H9 (cell line): ENCODE results near the gene CCL27. TPM values are rescaled to one million over a fixed set of nuclear protein-coding genes. Genes with fewer than 3 reads are reported as not detected.

Experiments used
- DNase-seq: peaks from one replicate; pipeline ENCODE4 v3.0.0-alpha.2; 2017
- H2AFZ ChIP-seq: one replicate; pipeline ENCODE4 v1.6.1; 2013; ENCODE audit warnings: mild to moderate bottlenecking, low read length, control low read depth, moderate library complexity
- H2AK5ac ChIP-seq: 2 replicates; pipeline ENCODE4 v1.6.1; 2013; ENCODE audit warnings: low read length, control low read depth, mixed read lengths; ENCODE audit not compliant: insufficient read length
- H2BK120ac ChIP-seq: one replicate; pipeline ENCODE4 v1.6.1; 2013; ENCODE audit warnings: low read depth, mild to moderate bottlenecking, low read length, control low read depth, inconsistent platforms; ENCODE audit not compliant: poor library complexity, severe bottlenecking
- H2BK12ac ChIP-seq: 2 replicates; pipeline ENCODE4 v1.6.1; 2013; ENCODE audit warnings: low read length, control low read depth, mixed read lengths, low read depth; ENCODE audit not compliant: insufficient read length
- H2BK15ac ChIP-seq: 2 replicates; pipeline ENCODE4 v1.6.1; 2013; ENCODE audit warnings: low read depth, low read length, control low read depth
- H2BK20ac ChIP-seq: one replicate; pipeline ENCODE4 v1.6.1; 2013; ENCODE audit warnings: low read depth, mild to moderate bottlenecking, low read length, control low read depth, inconsistent platforms; ENCODE audit not compliant: poor library complexity, severe bottlenecking
- H2BK5ac ChIP-seq: 2 replicates; pipeline ENCODE4 v1.6.1; 2013; ENCODE audit warnings: low read length, control low read depth, mixed read lengths; ENCODE audit not compliant: insufficient read length
- H3K14ac ChIP-seq: 2 replicates; pipeline ENCODE4 v1.6.1; 2013; ENCODE audit warnings: low read length, control low read depth; ENCODE audit not compliant: insufficient read depth
- H3K18ac ChIP-seq: 2 replicates; pipeline ENCODE4 v1.6.1; 2013; ENCODE audit warnings: low read depth, mild to moderate bottlenecking, mixed read lengths, low read length, control low read depth; ENCODE audit not compliant: insufficient read length
- H3K23ac ChIP-seq: 2 replicates; pipeline ENCODE4 v1.6.1; 2013; ENCODE audit warnings: low read length, control low read depth, mixed read lengths, low read depth; ENCODE audit not compliant: insufficient read length
- H3K23me2 ChIP-seq: 2 replicates; pipeline ENCODE4 v1.6.1; 2013; ENCODE audit warnings: low read depth, mild to moderate bottlenecking, mixed read lengths, low read length, control low read depth; ENCODE audit not compliant: insufficient read length, poor library complexity, severe bottlenecking
- H3K27ac ChIP-seq: 2 replicates; pipeline ENCODE4 v1.5.1; 2013; ENCODE audit warnings: low read length, control low read depth, mixed read lengths, low read depth; ENCODE audit not compliant: insufficient read length
- H3K27me3 ChIP-seq: 2 replicates; pipeline ENCODE4 v1.6.1; 2013; ENCODE audit warnings: low read length, control low read depth, inconsistent platforms; ENCODE audit not compliant: insufficient read depth
- H3K4ac ChIP-seq: 2 replicates; pipeline ENCODE4 v1.6.1; 2013; ENCODE audit warnings: low read depth, mild to moderate bottlenecking, control low read depth, inconsistent platforms, low read length, moderate library complexity
- H3K4me1 ChIP-seq: 2 replicates; pipeline ENCODE4 v1.6.1; 2013; ENCODE audit warnings: low read length, control low read depth, inconsistent platforms; ENCODE audit not compliant: insufficient read depth
- H3K4me2 ChIP-seq: 2 replicates; pipeline ENCODE4 v1.6.1; 2013; ENCODE audit warnings: low read length, control low read depth, mixed read lengths; ENCODE audit not compliant: insufficient read length, insufficient read depth
- H3K56ac ChIP-seq: 2 replicates; pipeline ENCODE4 v1.6.1; 2013; ENCODE audit warnings: low read depth, mild to moderate bottlenecking, mixed read lengths, low read length, control low read depth; ENCODE audit not compliant: insufficient read length
- H3K79me1 ChIP-seq: 2 replicates; pipeline ENCODE4 v1.6.1; 2013; ENCODE audit warnings: low read depth, mild to moderate bottlenecking, moderate library complexity, low read length, control low read depth, inconsistent platforms; ENCODE audit not compliant: insufficient read depth, poor library complexity, severe bottlenecking
- H3K79me2 ChIP-seq: 2 replicates; pipeline ENCODE4 v1.6.1; 2013; ENCODE audit warnings: low read length, control low read depth, inconsistent platforms; ENCODE audit not compliant: insufficient read depth
- H3K9ac ChIP-seq: 2 replicates; pipeline ENCODE4 v1.6.1; 2013; ENCODE audit warnings: low read length, control low read depth, mixed read lengths; ENCODE audit not compliant: insufficient read length; ENCODE audit errors: extremely low read depth
- H3K9me3 ChIP-seq: one replicate; pipeline ENCODE4 v1.6.1; 2013; ENCODE audit warnings: low read depth, low read length, inconsistent platforms; ENCODE audit not compliant: control insufficient read depth
- H3T11ph ChIP-seq: one replicate; pipeline ENCODE4 v1.6.1; 2013; ENCODE audit warnings: mild to moderate bottlenecking, low read length, control low read depth, inconsistent platforms
- H4K20me1 ChIP-seq: one replicate; pipeline ENCODE4 v1.6.1; 2013; ENCODE audit not compliant: control insufficient read depth, insufficient read length, insufficient read depth
- H4K5ac ChIP-seq: 2 replicates; pipeline ENCODE4 v1.6.1; 2013; ENCODE audit warnings: low read depth, mild to moderate bottlenecking, mixed read lengths, low read length, control low read depth; ENCODE audit not compliant: insufficient read length
- H4K8ac ChIP-seq: replicated peaks from 2 replicates; pipeline ENCODE4 v1.6.1; 2013; ENCODE audit warnings: low read length, control low read depth, mixed read lengths, low read depth; ENCODE audit not compliant: insufficient read length
- H4K91ac ChIP-seq: 2 replicates; pipeline ENCODE4 v1.6.1; 2013; ENCODE audit warnings: low read depth, mild to moderate bottlenecking, moderate library complexity, mixed read lengths, low read length, control low read depth; ENCODE audit not compliant: insufficient read length
- H3K27ac Mint-ChIP-seq, 3 experiments: 2 replicates in 2 of 3; 3 replicates in 1 of 3; pipeline ENCODE4 v1.8.0; 2020 to 2021; ENCODE audit warnings: mixed read lengths in 3 of 3, mild to moderate bottlenecking in 1 of 3, moderate library complexity in 1 of 3
- H3K27me3 Mint-ChIP-seq: 2 replicates; pipeline ENCODE4 v1.8.0; 2021; ENCODE audit warnings: low read depth, mild to moderate bottlenecking, moderate library complexity, mixed read lengths
- H3K36me3 Mint-ChIP-seq, 3 experiments: 2 replicates in 2 of 3; 3 replicates in 1 of 3; pipeline ENCODE4 v1.8.0; 2020 to 2021; ENCODE audit warnings: low read depth in 3 of 3, mixed read lengths in 3 of 3; ENCODE audit not compliant: insufficient read depth in 1 of 3
- H3K4me1 Mint-ChIP-seq, 2 experiments: 2 replicates each; pipeline ENCODE4 v1.8.0; 2020; ENCODE audit warnings: mixed read lengths in 2 of 2
- H3K4me3 Mint-ChIP-seq, 2 experiments: 2 replicates in 1 of 2; 3 replicates in 1 of 2; pipeline ENCODE4 v1.8.0; 2020 to 2021; ENCODE audit warnings: mild to moderate bottlenecking in 2 of 2, mixed read lengths in 2 of 2, moderate library complexity in 1 of 2
- H3K9me3 Mint-ChIP-seq, 2 experiments: 2 replicates in 1 of 2; 3 replicates in 1 of 2; pipeline ENCODE4 v1.8.0; 2020; ENCODE audit warnings: mild to moderate bottlenecking in 2 of 2, mixed read lengths in 2 of 2, moderate library complexity in 1 of 2
- WGBS: extraction: QIAGEN DNeasy Blood & Tissue Kit; methylation state at CpG from one replicate; pipeline ENCODE4 v1.1.7; 2013; ENCODE audit warnings: missing lambda C conversion rate, low lambda C conversion rate, mixed read lengths; ENCODE audit not compliant: insufficient read length; ENCODE audit errors: extremely low coverage; 5-methylcytosine and 5-hydroxymethylcytosine counted together
- total RNA-seq: library from RNA; stranded (reverse); gene quantifications from 2 replicates; pipeline ENCODE4 v1.2.1, GENCODE V29; 2021
- TF ChIP-seq, protein P1 (sequence below): fragments of 200-600 bp; sonication (generic); conservative IDR thresholded peaks from 3 replicates; pipeline ENCODE4 v1.8.0; 2021; ENCODE audit warnings: antibody characterized with exemption, mild to moderate bottlenecking

The CCL27 gene
- total RNA-seq, 1 experiment from 2014 or later, result 0.28 TPM

DNA sequence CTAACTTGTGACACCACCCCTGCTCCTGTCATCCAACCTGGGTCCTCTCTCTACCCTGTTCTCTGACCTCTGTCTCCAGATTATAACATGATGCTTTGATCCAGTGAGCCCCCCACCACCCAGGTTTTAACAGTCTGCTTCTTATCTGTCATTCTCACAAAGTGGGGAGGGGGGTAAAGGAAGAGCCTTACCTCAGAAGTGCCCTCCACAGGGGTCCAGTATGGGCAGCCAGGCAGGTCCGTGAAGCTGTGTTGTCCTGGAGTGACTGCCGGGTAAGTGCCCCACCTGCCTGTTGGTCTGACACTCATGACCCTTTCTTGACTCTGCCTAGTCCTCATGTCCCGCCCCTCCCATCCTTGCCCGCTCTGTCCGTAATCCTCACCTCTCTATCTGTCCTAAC lies 7.1 kb downstream of the CCL27 start:
- WGBS, result no CpG with 5 or more reads among the region's 5 CpGs
- no peak overlapping the region for H4K91ac ChIP-seq
- no peak overlapping the region for H3K4ac ChIP-seq
- H3K14ac ChIP-seq, result no peak overlapping the region
- Mint-ChIP-seq H3K27ac (no peak overlapping the region), H3K36me3 (peaks cover 0 to under 1% (median 0%) of the 10 kb centered on the region in 3 experiments; a peak in 2 of 7 replicates), H3K9me3 (no peaks in the 10 kb centered on the region), H3K4me3 (no peak overlapping the region), H3K4me1 (peaks cover 30 to 42% of the 10 kb centered on the region in 2 experiments), H3K27me3 (peaks cover 6% of the 10 kb centered on the region)
- H3K9me3 ChIP-seq, result no peaks in the 10 kb centered on the region
- no peak for DNase-seq
- H4K5ac ChIP-seq, result no peak overlapping the region
- H2AK5ac ChIP-seq, result no peak overlapping the region
- H3K18ac ChIP-seq, result no peak overlapping the region
- no peak overlapping the region for H2BK12ac ChIP-seq
- H3K27me3 ChIP-seq, result no peaks in the 10 kb centered on the region
- H4K8ac ChIP-seq, result no peak overlapping the region
- no peak overlapping the region for H2BK5ac ChIP-seq
- no peak overlapping the region for H3K27ac ChIP-seq
- H2AFZ ChIP-seq, result no peak overlapping the region
- H2BK120ac ChIP-seq, result no peak overlapping the region
- no peaks in the 10 kb centered on the region for H3K79me2 ChIP-seq
- no peak overlapping the region for H3K56ac ChIP-seq
- H4K20me1 ChIP-seq, result peaks cover 3% of the 10 kb centered on the region
- no peak overlapping the region for H3K4me2 ChIP-seq
- no peak overlapping the region for H2BK20ac ChIP-seq
- no peak overlapping the region for H2BK15ac ChIP-seq
- no peaks in the 10 kb centered on the region for H3K79me1 ChIP-seq
- H3T11ph ChIP-seq, result no peak overlapping the region
- H3K23ac ChIP-seq, result no peak overlapping the region
- peaks cover 5% of the 10 kb centered on the region; the same call in 1 of the 2 replicates for H3K4me1 ChIP-seq
- TF ChIP-seq, protein P1, sequence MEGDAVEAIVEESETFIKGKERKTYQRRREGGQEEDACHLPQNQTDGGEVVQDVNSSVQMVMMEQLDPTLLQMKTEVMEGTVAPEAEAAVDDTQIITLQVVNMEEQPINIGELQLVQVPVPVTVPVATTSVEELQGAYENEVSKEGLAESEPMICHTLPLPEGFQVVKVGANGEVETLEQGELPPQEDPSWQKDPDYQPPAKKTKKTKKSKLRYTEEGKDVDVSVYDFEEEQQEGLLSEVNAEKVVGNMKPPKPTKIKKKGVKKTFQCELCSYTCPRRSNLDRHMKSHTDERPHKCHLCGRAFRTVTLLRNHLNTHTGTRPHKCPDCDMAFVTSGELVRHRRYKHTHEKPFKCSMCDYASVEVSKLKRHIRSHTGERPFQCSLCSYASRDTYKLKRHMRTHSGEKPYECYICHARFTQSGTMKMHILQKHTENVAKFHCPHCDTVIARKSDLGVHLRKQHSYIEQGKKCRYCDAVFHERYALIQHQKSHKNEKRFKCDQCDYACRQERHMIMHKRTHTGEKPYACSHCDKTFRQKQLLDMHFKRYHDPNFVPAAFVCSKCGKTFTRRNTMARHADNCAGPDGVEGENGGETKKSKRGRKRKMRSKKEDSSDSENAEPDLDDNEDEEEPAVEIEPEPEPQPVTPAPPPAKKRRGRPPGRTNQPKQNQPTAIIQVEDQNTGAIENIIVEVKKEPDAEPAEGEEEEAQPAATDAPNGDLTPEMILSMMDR, result no peak
- H3K23me2 ChIP-seq, result peaks cover 7% of the 10 kb centered on the region
- no peak overlapping the region for H3K9ac ChIP-seq
